ENCODE measurements around the gene SREBF1. TPM values are rescaled to one million over a fixed set of nuclear protein-coding genes. Genes with fewer than 3 reads are reported as not detected.

SREBF1 gene
- total and polyA plus RNA-seq, 2 experiments from 2014 or later = 39.6 to 85.3 TPM

DNA sequence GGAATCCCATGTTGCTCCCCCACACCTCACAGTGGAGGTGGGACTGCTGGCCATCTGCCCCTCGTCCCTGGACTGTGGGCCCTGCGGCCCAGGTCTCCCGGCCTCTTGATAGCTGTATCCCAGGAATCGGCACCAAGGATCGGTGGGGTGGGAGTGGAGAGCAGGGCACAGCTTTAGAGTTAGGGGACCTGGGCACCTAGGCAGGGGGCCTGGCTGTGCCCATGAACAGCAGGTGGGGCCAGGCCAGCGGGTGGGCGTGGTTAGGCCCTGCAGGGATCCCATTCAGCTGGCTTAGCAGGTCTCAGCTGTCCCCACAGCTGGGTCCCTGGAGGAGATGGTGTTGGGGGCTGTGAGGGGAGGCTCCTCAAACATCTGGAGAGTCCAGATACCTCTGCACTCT is 49.2 kb downstream of the SREBF1 start:
- no peaks in the 10 kb centered on the region for H3K36me3 ChIP-seq (ENCODE audit: insufficient read depth)
- no peaks in the 10 kb centered on the region for H3K79me2 ChIP-seq (replicated peaks; ENCODE audit: insufficient read depth)
- no peaks in the 10 kb centered on the region for H3K9me3 Mint-ChIP-seq
- no peaks in the 10 kb centered on the region for H4K20me1 ChIP-seq (replicated peaks; ENCODE audit: insufficient read depth)
- H3F3A ChIP-seq (replicated peaks; ENCODE audit: low read depth) = 0 out of 2 replicates have a peak, but pooled peaks cover 15% of the 10 kb centered on the region
- H3K4me3 ChIP-seq = no peak overlapping the region
- H3K9me2 ChIP-seq (ENCODE audit: insufficient read depth) = no peaks in the 10 kb centered on the region
- H3K4me2 ChIP-seq = no peak overlapping the region
- H3K27ac Mint-ChIP-seq = no peak overlapping the region
- H3K27me3 Mint-ChIP-seq (ENCODE audit: insufficient read depth, low read depth, poor library complexity) = peaks cover 49% of the 10 kb centered on the region
- H2AFZ ChIP-seq = no peak overlapping the region
- H3K36me3 Mint-ChIP-seq (ENCODE audit: low read depth) = no peaks in the 10 kb centered on the region
- ATAC-seq (no peak), DNase-seq (ENCODE audit: low spot score) (no peak)
- H3K27ac ChIP-seq (ENCODE audit: low read depth) = no peak overlapping the region
- TF ChIP-seq EZH2 (IDR thresholded peaks at IDR 0.05; ENCODE audit: low read depth, unreplicated experiment) (no peak), POLR2AphosphoS5 (IDR thresholded peaks at IDR 0.05; ENCODE audit: low read depth) (no peak), NANOG (IDR thresholded peaks at IDR 0.05; ENCODE audit: borderline replicate concordance) (no peak), ZNF114 (CRISPR knock-in tag; IDR thresholded peaks at IDR 0.05) (no peak), REST (IDR thresholded peaks at IDR 0.05; ENCODE audit: unreplicated experiment) (no peak), ETS1 (IDR thresholded peaks at IDR 0.05) (no peak), EZH2phosphoT487 (IDR thresholded peaks at IDR 0.05; ENCODE audit: unreplicated experiment) (no peak), CREB1 (CRISPR knock-in tag; IDR thresholded peaks at IDR 0.05; ENCODE audit: low read depth) (no peak), CTCF (conservative IDR thresholded peaks at IDR 0.05; ENCODE audit: low read depth in 2 of 2) (no peak), JUNB (IDR thresholded peaks at IDR 0.05; ENCODE audit: unreplicated experiment) (no peak), STAT1 (IDR thresholded peaks at IDR 0.05; ENCODE audit: unreplicated experiment) (no peak), ZNF331 (CRISPR knock-in tag; IDR thresholded peaks at IDR 0.05; ENCODE audit: low read depth) (no peak)
- TF ChIP-seq, protein P1, sequence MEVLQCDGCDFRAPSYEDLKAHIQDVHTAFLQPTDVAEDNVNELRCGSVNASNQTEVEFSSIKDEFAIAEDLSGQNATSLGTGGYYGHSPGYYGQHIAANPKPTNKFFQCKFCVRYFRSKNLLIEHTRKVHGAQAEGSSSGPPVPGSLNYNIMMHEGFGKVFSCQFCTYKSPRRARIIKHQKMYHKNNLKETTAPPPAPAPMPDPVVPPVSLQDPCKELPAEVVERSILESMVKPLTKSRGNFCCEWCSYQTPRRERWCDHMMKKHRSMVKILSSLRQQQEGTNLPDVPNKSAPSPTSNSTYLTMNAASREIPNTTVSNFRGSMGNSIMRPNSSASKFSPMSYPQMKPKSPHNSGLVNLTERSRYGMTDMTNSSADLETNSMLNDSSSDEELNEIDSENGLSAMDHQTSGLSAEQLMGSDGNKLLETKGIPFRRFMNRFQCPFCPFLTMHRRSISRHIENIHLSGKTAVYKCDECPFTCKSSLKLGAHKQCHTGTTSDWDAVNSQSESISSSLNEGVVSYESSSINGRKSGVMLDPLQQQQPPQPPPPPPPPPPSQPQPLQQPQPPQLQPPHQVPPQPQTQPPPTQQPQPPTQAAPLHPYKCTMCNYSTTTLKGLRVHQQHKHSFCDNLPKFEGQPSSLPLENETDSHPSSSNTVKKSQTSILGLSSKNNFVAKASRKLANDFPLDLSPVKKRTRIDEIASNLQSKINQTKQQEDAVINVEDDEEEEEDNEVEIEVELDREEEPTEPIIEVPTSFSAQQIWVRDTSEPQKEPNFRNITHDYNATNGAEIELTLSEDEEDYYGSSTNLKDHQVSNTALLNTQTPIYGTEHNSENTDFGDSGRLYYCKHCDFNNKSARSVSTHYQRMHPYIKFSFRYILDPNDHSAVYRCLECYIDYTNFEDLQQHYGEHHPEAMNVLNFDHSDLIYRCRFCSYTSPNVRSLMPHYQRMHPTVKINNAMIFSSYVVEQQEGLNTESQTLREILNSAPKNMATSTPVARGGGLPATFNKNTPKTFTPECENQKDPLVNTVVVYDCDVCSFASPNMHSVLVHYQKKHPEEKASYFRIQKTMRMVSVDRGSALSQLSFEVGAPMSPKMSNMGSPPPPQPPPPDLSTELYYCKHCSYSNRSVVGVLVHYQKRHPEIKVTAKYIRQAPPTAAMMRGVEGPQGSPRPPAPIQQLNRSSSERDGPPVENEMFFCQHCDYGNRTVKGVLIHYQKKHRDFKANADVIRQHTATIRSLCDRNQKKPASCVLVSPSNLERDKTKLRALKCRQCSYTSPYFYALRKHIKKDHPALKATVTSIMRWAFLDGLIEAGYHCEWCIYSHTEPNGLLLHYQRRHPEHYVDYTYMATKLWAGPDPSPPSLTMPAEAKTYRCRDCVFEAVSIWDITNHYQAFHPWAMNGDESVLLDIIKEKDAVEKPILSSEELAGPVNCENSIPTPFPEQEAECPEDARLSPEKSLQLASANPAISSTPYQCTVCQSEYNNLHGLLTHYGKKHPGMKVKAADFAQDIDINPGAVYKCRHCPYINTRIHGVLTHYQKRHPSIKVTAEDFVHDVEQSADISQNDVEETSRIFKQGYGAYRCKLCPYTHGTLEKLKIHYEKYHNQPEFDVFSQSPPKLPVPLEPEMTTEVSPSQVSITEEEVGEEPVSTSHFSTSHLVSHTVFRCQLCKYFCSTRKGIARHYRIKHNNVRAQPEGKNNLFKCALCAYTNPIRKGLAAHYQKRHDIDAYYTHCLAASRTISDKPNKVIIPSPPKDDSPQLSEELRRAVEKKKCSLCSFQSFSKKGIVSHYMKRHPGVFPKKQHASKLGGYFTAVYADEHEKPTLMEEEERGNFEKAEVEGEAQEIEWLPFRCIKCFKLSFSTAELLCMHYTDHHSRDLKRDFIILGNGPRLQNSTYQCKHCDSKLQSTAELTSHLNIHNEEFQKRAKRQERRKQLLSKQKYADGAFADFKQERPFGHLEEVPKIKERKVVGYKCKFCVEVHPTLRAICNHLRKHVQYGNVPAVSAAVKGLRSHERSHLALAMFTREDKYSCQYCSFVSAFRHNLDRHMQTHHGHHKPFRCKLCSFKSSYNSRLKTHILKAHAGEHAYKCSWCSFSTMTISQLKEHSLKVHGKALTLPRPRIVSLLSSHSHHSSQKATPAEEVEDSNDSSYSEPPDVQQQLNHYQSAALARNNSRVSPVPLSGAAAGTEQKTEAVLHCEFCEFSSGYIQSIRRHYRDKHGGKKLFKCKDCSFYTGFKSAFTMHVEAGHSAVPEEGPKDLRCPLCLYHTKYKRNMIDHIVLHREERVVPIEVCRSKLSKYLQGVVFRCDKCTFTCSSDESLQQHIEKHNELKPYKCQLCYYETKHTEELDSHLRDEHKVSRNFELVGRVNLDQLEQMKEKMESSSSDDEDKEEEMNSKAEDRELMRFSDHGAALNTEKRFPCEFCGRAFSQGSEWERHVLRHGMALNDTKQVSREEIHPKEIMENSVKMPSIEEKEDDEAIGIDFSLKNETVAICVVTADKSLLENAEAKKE (CRISPR knock-in tag; IDR thresholded peaks at IDR 0.05) = no peak
- peaks cover 51% of the 10 kb centered on the region for H3K27me3 ChIP-seq (ENCODE audit: insufficient read depth)
- H3K4me1 Mint-ChIP-seq = peaks cover 63% of the 10 kb centered on the region
- H3K4me1 ChIP-seq (ENCODE audit: insufficient read depth) = peaks cover 33% of the 10 kb centered on the region
- no peak overlapping the region for H3K4me3 Mint-ChIP-seq
